MCF 10A (cell line): ENCODE data around the gene USP33. TPM values are rescaled to one million over a fixed set of nuclear protein-coding genes. Genes with fewer than 3 reads are reported as not detected.
A peak's percentile ranks its signal among the peaks of the same experiment; 100 is the strongest.

ENCODE experiments used
- BruUV-seq: library from RNA; stranded (reverse); fragments of 400-500 nt; replicated peaks from 2 replicates; lab custom pipeline; 2021; lab: Mats Ljungman, UMichigan
- CTCF ChIA-PET: fragments of 300-600 bp; sonication (Branson Sonifier 250); formaldehyde crosslinking; extraction: SDS; loops from one replicate; lab custom pipeline; 2021; ENCODE audit warnings: antibody characterized with exemption, inconsistent platforms; lab: Yijun Ruan, JAX
- POLR2A ChIA-PET: fragments of 300-600, 350-650 bp; sonication (Branson Sonifier 250); formaldehyde crosslinking; extraction: SDS; loops from one replicate; lab custom pipeline; 2020; ENCODE audit warnings: antibody characterized with exemption, inconsistent platforms; lab: Yijun Ruan, JAX
- DNase-seq: peaks from one replicate; pipeline ENCODE4 v3.0.0-alpha.2; 2018; ENCODE audit not compliant: unreplicated experiment
- H3K27ac Mint-ChIP-seq: one replicate; pipeline ENCODE4 v1.8.0; 2022; ENCODE audit warnings: mild to moderate bottlenecking, low read depth, mixed read lengths; ENCODE audit not compliant: unreplicated experiment
- H3K27me3 Mint-ChIP-seq: one replicate; pipeline ENCODE4 v1.8.0; 2022; ENCODE audit warnings: mixed read lengths; ENCODE audit not compliant: insufficient read depth, unreplicated experiment
- H3K36me3 Mint-ChIP-seq: one replicate; pipeline ENCODE4 v1.8.0; 2022; ENCODE audit warnings: mild to moderate bottlenecking, moderate library complexity, mixed read lengths; ENCODE audit not compliant: insufficient read depth, unreplicated experiment
- H3K4me1 Mint-ChIP-seq: one replicate; pipeline ENCODE4 v1.8.0; 2022; ENCODE audit warnings: mixed read lengths; ENCODE audit not compliant: insufficient read depth, unreplicated experiment
- H3K4me3 Mint-ChIP-seq: one replicate; pipeline ENCODE4 v1.8.0; 2022; ENCODE audit warnings: mild to moderate bottlenecking, moderate library complexity, mixed read lengths; ENCODE audit not compliant: unreplicated experiment
- H3K9me3 Mint-ChIP-seq: one replicate; pipeline ENCODE4 v1.8.0; 2022; ENCODE audit warnings: mixed read lengths; ENCODE audit not compliant: unreplicated experiment
- CTCF ChIP-seq: fragments of 200-600 bp; IDR thresholded peaks from one replicate; pipeline ENCODE4 v1.8.0; 2022; ENCODE audit warnings: antibody characterized with exemption, mild to moderate bottlenecking; ENCODE audit not compliant: unreplicated experiment
- intact Hi-C: fragments of 100-400 bp; cut with micrococcal nuclease; formaldehyde crosslinking; loops from 2 replicates; pipeline ENCODE4 v1.14.1; 2022
- total RNA-seq: library from RNA; stranded (reverse); gene quantifications from 2 replicates; pipeline ENCODE4 v1.2.3, GENCODE V29; 2022

The USP33 gene
- total RNA-seq, 1 experiment from 2014 or later = 39.7 TPM

GRCh38 chr1:77776007-77776700 is 16.5 kb upstream of the USP33 start:
- ChIA-PET CTCF (interaction anchor here (0.6 to 1.0 kb wide), 2 partner anchors 202 to 696 kb away, joined by 3 to 4 read pairs; no protein-coding TSS in a partner anchor), POLR2A (interaction anchor here (0.7 to 2.2 kb wide), 6 partner anchors 9 to 224 kb away, joined by 3 to 8 read pairs (median 4); no protein-coding TSS in a partner anchor)
- Mint-ChIP-seq H3K4me3 (no peak overlapping the region), H3K36me3 (no peaks in the 10 kb centered on the region), H3K27me3 (no peaks in the 10 kb centered on the region), H3K4me1 (no peaks in the 10 kb centered on the region), H3K27ac (no peak overlapping the region), H3K9me3 (no peaks in the 10 kb centered on the region)
- no peak for TF ChIP-seq CTCF
- DNase-seq = no peak
- no TSS peak for BruUV-seq
- intact Hi-C loops = no loop called here

GRCh38 chr1:77768006-77768405 is 8.4 kb upstream of the USP33 start:
- intact Hi-C loops = no loop called here
- no TSS peak for BruUV-seq
- ChIA-PET CTCF (interaction anchor here (0.6 kb wide), 1 partner anchor 1078 kb away, joined by 3 read pairs; no protein-coding TSS in a partner anchor), POLR2A (interaction anchor here (0.6 to 1.7 kb wide), 8 partner anchors 9 to 890 kb away, joined by 3 to 9 read pairs (median 3); partner anchors contain the start of gene USP33)
- TF ChIP-seq CTCF = no peak
- no peak overlapping the region for H3K4me3 Mint-ChIP-seq
- no peaks in the 10 kb centered on the region for H3K9me3 Mint-ChIP-seq
- H3K36me3 Mint-ChIP-seq = no peaks in the 10 kb centered on the region
- no peak for DNase-seq
- H3K4me1 Mint-ChIP-seq = no peaks in the 10 kb centered on the region
- no peak overlapping the region for H3K27ac Mint-ChIP-seq
- H3K27me3 Mint-ChIP-seq = no peaks in the 10 kb centered on the region

GRCh38 chr1:77762072-77762476 is 2.4 kb upstream of the USP33 start:
- no TSS peak for BruUV-seq

More at GRCh38 chr1:77762072-77762476, 2.4 kb upstream of the USP33 start:
- H3K9me3 Mint-ChIP-seq = no peaks in the 10 kb centered on the region
- H3K4me3 Mint-ChIP-seq = no peak overlapping the region
- H3K36me3 Mint-ChIP-seq = no peaks in the 10 kb centered on the region
- no peak for TF ChIP-seq CTCF
- intact Hi-C loops = no loop called here
- DNase-seq = peak; percentile 87
- ChIA-PET CTCF (no interaction called here), POLR2A (interaction anchor here (1.9 to 2.0 kb wide), 2 partner anchors 10 to 18 kb away, joined by 5 to 13 read pairs; partner anchors contain the start of gene MIGA1)
- peak overlapping the region; percentile 8 for H3K27ac Mint-ChIP-seq
- H3K4me1 Mint-ChIP-seq = peaks cover 15% of the 10 kb centered on the region
- H3K27me3 Mint-ChIP-seq = no peaks in the 10 kb centered on the region
